GM18909 (cell line): ENCODE measurements around the gene LMTK3.
A peak's percentile ranks its signal among the peaks of the same experiment; 100 is the strongest.
"Not testable (repeated sequence)": the region's sequence is repeated elsewhere in the genome, so short reads cannot be mapped to it uniquely, and the experiment has no call there.

Experiments
- ATAC-seq: cut with Tn5 transposase; IDR thresholded peaks from one replicate; pipeline ENCODE4 v1.9.1; 2021; ENCODE audit warnings: mild to moderate bottlenecking; ENCODE audit not compliant: unreplicated experiment, poor library complexity

The LMTK3 gene

DNA sequence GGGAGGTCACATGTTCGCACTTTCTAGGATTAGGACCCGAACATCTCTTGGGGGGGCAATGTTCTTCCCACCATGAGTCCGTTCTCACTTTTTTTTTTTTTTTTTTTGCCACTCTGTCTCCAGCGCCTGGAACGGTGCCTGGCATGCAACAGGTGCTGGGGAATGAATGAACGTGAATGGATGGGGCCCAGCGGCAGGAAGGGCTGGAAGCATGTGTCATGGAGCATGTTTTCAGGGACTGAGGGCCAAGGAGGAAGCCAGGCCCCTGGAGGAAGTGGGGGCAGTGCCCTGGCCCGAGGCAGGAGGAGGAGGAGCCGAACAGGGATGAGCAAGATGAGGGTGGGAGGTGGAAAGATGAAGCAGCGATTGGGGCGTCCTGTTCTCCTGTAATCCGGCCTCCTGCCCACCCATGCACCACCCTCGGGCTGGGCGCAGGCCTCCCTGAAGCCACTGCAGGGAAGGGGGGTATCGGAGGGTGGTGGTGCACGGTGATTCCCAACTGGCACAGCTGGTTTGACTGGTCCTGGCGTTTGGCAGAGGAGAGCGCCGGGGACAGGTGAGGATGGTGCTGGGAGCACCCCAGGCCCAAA is 31.6 kb upstream of the LMTK3 start:
- ATAC-seq, result no peak

DNA sequence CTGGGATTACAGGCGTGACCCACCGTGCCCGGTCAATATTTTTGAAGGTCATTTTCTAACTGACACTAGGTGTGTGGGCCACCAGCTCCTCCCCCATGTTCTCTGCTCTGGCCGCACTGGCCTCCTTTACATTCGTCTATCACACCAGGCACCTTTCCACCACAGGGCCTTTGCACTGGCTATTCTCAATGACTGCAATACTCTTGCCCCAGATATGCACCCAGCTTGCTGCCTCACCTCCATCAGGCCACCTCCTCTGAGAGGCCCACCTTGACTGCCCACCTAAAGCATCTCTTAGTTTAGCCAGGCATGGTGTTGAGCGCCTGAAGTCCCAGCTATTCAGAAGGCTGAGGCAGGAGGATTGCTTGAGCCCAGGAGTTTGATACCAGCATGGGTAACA is 30.2 kb upstream of the LMTK3 start:
- no peak for ATAC-seq

DNA sequence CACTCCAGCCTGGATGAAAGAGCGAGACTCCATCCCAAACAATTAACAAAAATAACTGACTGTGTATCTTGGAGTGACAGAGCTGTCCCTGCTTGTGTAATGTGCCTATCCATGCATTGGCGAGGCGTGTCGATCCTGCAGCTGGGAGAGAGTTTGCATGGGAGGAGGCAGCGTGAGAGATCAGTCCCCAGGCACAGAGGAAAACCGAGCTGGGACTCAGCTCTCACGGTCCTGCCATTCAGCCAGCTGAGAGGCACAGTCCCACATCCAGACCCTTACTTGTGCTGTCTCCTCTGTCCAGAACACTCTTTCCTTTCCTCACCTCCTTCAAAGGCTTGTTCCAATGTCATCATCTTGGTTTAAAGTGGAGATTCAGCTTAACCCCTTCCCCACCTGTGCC is 28.5 kb upstream of the LMTK3 start:
- ATAC-seq, result no peak

DNA sequence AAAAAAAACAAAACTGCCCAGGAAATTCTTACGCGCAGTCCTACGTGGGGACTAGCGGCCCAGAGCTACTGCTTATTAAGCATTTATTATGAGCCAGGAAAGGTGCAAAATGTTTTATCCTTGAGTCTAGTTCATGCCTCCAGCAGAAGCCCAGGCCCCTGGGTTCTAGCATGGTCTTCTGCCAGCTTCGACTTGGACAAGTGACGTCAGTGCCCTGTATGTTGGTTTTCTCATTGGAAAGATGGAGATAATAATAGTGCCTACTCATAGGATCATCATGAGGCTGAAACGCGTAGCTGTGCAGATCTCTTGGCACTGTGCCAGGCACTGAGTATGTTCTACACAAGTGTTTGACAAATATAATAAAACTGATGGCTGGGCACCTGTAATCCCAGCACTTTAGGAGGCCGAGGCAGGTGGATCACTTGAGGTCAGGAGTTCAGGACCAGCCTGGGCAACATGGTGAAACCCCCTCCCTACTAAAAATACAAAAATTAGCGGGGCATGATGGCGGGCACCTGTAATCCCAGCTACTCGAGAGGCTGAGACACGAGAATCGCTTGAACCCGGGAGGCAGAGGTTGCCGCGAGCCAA is 28.0 kb upstream of the LMTK3 start:
- no peak for ATAC-seq

DNA sequence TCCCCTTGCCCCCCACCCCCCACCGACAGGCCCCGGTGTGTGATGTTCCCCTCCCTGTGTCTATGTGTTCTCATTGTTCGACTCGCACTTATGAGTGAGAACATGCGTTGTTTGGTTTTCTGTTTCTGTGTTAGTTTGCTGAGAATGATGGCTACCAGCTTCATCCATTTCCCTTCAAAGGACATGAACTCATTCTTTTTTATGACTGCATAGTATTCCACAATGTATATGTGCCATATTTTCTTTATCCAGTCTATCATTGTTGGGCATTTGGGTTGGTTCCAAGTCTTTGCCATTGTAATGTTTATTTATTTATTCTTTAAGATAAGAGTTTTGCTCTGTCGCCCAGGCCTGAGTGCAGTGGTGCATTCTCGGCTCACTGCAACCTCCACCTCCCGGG is 26.4 kb upstream of the LMTK3 start:
- not testable (repeated sequence) for ATAC-seq

DNA sequence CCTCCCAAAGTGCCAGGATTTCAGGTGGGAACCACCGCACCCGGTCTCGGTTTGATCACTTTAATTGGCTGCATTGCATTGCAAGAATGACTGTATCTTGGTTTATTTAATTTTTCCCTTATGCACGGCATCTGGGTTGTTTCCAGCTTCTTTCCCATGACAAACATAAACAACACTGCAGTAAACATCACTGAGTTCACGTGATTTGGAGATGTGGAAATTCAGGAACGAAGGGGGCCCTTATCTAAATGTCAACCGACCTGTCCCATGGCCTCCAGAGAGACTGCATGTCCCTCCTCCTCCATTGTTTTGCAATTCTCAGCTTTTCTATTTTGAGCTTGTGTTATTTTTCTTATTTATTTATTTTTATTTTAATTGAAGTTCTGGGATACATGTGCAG is 25.9 kb upstream of the LMTK3 start:
- ATAC-seq, result no peak

- no peak for ATAC-seq
Observed at GRCh38 chr19:48533770-48534169, 22.1 kb upstream of the LMTK3 start.

DNA sequence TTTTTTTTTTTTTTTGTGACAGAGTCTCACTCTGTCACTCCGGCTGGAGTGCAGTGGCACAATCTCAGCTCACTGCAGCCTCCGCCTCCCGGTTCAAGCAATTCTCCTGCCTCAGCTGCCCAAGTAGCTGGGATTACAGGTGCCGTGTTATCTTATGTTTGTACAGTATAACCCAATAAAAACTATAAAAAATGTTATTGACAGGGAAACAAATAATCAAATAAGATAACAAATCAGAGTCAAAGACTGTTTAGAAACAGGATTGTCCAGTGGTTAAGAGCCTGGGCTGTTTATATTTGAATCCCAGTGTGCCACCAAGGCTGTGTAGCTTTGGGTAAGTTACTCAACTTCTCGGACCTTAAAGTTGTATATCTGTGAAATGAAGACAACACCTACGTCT is 19.1 kb upstream of the LMTK3 start:
- ATAC-seq, result no peak

DNA sequence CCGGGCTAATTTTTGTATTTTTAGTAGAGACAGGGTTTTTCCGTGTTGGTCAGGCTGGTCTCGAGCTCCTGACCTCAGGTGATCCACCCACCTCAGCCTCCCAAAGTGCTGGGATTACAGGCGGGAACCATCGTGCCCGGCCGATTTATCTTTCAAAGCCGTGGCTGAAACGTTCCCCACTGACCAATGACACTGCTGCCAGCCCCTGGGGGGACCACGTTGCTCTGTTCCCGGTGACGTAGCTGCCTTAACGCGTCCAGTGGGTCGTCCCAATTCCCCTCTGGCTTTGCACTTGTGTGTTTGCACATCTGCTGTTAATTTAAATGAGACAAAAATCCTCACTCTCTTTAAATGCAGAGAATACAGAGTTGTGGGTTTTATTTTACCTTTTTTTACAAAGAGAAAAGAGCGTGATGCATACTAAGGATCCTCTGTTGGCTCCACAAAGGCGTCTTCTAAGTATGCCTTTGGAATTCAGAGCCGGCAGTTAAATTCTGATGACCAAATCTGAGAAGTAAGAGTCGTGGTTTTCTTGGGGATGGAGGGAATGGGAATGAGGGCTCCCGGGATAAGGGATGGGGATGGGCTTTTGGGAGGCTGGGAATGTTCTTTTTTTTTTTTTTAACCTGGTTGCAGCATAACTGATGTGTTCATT is 18.6 kb upstream of the LMTK3 start:
- no peak for ATAC-seq

GRCh38 chr19:48529156-48529555 is 17.5 kb upstream of the LMTK3 start:
- ATAC-seq, result no peak

GRCh38 chr19:48524732-48525131 is 13.1 kb upstream of the LMTK3 start:
- no peak for ATAC-seq

DNA sequence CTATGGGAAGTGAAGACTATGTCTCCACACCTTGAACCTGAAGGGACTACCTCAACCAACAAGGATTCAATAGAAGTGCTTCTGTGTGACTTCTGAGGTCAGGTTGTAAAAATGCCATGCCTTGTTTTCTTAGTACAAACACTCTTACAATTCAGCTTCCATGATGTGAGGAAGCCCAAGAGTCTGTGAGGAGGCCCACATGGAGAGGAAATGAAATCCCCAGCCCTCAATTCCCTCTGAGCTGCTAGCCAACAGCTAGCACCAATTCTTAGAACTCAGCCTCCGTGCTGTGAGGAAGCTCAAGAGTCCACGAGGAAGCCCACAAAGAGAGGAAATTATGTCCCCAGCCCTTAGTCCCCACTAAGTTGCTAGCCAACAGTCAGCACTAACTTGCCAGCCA is 12.6 kb upstream of the LMTK3 start:
- no peak for ATAC-seq

DNA sequence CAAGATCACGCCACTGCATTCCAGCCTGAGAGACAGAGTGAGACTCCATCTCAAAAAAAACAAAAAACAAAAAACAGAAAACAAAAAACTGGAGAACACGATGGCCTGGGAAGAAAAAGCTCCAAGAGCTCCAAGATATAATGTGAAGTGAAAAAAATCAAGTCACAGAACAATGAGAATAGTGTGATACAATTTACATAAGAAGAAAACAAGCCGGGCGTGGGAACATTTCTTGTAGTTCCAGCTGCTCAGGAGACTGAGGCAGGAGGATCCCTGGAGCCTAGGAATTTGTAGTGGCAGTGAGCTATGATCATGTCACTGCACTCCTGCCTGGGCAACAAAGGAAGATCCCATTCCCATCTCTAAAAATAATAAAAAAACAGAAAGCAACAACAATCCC is 8.5 kb upstream of the LMTK3 start:
- no peak for ATAC-seq

DNA sequence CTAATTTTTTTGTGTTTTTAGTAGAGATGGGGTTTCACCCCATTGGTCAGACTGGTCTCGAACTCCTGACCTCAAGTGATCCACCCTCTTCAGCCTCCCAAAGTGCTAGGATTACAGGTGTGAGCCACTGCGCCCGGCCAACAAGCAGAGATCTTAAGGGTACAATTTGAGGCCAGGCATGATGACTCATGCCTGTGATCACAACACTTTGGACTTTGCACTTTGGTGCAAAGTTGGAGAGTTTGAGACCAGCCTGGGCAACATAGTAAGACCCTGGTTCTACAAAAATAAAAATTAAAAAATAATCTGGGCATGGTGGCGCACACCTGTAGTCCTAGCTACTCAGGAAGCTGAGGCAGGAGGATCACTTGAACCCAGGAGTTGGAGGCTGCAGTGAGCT is 7.8 kb upstream of the LMTK3 start:
- not testable (repeated sequence) for ATAC-seq

DNA sequence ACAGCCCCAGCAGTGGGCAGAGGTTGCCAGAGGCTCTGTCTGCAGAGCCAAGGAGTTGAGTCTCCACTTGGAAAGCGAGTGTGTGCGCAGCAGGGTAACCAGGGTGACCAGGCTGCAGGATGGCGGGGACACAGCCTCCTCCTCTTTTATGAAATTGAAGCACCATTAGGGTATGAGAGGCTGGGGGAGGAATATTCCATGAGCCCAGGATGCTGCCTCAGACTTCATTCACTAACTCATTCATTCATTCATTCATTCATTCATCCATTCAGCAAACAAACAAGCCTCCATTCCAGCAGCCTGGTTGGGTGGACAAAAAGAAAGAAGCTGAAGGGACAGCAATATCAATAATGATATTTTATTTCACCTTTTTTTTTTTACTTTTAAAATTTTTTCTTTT is 6.6 kb upstream of the LMTK3 start:
- no peak for ATAC-seq

DNA sequence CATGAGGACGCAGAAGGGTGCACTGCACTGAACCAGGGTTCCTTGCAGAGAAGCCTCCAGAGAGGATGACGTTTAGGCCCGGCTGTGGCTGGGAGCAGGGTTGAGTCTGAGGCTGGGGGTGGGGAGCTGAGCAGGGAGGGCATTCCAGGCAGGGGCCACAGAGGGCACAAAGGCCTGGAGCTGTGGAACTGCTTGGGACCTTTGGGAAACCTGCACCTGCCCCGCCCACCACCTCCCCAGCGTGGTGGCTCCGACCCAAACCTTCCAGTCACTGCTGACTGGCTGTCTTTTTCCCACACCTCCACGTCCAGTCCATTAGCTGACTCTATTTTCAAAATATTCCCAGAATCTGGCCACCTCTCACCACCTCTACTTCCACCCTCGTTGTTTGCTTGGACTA is 4.9 kb upstream of the LMTK3 start:
- ATAC-seq, result no peak

DNA sequence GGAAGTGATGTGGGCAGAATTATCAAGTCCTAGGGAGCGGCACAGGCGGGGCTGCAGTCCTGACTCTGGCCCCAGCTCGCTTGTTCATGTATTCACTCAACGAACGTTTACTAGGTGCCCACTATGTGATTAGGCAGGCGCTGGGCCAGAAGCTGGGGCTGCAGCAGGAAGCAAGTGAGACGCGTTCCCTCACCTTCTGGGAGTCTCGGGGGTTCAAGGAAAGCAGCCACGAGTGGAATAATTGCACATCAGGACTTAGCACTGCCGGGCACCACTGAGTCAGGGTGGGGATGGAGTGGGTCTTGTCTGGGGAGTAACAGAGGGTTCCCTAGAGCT is 2.5 kb upstream of the LMTK3 start:
- ATAC-seq, result peak; percentile 6

- ATAC-seq, result peak; percentile 53
Observed at GRCh38 chr19:48513289-48514122, 1.9 kb upstream of the LMTK3 start.

DNA sequence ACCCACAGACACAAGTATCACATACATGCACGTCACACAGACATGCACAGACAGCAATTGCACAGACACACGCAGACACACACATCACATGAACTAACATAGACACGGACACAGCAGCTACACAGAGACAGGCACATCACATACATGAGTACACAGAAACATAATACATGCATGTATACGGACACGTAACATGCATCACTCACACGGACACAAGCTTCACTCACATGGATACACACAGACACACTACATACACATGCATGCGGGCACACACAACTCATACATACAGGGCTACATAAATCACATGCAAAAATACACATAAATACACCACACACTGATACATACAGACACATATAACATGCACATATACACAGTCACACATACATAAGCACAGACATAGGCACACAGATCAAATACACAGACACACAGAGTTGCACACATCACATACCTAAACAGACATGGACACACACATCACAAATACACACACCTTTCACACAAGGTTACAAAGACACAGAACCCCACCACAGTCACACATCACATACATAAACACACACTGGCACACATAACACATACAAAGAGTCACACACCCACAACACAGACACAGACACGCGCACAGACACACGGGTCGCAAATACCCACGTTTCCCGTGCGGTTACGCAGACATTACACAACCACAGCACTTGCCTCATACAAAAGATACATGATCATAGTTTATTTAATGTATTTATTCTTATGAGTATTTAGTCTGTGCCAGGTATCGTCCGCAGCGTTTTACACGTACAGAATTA is 1.1 kb upstream of the LMTK3 start:
- ATAC-seq, result no peak

DNA sequence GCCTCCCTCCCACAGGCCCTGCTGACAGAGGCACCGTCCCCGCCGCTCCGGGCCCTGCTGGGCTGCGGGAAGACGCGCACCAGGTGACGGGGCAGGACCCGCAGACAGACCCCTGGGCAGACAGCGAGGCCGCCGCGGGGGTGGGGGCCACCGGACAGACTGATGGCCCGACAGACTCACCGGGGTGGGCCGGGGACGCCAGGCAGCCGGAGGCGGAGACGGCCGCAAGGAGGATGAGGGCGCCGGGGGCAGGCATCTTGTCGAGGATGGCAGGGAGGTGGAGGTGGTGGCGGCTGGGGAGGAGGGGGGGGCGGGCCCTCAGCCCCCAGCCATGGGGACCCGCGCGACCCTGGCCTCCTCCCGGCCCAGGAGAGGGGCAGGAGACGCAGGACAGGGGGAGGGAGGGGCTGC is 309 bp downstream of the LMTK3 start:
- no peak for ATAC-seq
